ENCODE data around the gene MUS81. TPM values are rescaled to one million over a fixed set of nuclear protein-coding genes. Genes with fewer than 3 reads are reported as not detected.

The MUS81 gene
- total RNA-seq, 3 donors from 2014 or later (not counting 1 experiment from before 2014, with no cell fraction given), result 71.6 to 93.4 (median 73.6) TPM

DNA sequence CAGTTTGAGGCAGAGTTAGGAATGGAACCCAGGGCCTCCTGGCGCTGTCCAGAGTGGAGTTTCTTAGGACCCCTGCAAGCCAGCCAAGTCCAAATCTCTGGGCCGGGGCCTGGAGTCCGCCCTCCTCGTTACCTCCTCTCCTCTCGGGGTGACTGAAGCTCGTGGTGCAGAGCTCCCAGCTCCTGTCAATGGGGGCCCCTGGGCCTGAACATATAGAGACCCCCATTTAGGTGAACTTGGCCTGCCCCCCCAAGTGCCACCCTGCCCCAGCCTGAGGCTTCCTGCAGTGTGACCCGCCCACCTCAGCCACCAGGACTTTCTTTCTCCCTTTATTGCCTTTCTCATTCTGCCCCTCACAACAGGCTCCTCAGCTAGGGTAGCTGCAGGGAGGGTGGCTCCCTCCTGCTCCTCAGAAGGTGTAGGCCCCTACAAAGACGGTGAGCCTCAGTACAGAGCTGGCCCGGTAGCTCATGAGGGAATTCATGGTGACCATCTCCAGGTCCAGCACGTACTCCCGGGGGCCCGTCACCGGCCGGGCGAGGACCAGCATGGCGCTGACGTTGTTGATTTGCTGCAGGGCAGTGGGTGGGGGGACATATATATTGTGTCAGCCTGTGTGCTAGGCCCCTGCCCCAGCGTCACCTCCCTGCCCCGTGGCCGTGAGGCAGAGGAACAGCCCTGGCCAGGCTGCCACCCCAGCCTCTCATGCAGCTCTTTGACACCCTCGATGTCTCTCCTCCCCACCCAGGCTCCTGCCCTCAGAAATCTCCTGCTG is 6.5 kb downstream of the MUS81 start:
- TF ChIP-seq, protein P1, sequence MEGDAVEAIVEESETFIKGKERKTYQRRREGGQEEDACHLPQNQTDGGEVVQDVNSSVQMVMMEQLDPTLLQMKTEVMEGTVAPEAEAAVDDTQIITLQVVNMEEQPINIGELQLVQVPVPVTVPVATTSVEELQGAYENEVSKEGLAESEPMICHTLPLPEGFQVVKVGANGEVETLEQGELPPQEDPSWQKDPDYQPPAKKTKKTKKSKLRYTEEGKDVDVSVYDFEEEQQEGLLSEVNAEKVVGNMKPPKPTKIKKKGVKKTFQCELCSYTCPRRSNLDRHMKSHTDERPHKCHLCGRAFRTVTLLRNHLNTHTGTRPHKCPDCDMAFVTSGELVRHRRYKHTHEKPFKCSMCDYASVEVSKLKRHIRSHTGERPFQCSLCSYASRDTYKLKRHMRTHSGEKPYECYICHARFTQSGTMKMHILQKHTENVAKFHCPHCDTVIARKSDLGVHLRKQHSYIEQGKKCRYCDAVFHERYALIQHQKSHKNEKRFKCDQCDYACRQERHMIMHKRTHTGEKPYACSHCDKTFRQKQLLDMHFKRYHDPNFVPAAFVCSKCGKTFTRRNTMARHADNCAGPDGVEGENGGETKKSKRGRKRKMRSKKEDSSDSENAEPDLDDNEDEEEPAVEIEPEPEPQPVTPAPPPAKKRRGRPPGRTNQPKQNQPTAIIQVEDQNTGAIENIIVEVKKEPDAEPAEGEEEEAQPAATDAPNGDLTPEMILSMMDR (IDR thresholded peaks at IDR 0.05), result no peak
- Histone ChIP-seq H3K27ac (ENCODE audit: low read length) (no peak overlapping the region), H3K4me3 (ENCODE audit: low read length) (no peak overlapping the region), H3K27me3 (ENCODE audit: control insufficient read depth, insufficient read depth, low read length) (no peaks in the 10 kb centered on the region), H3K9me3 (ENCODE audit: control insufficient read depth, insufficient read depth, low read length) (no peaks in the 10 kb centered on the region), H3K36me3 (ENCODE audit: control insufficient read depth, insufficient read depth, low read length) (peaks cover 47% of the 10 kb centered on the region), H3K4me1 (ENCODE audit: control insufficient read depth, insufficient read depth, low read length) (peaks cover 21% of the 10 kb centered on the region)
- H3K9me3 Mint-ChIP-seq, result no peaks in the 10 kb centered on the region
- no peaks in the 10 kb centered on the region for H3K27me3 Mint-ChIP-seq (ENCODE audit: low read depth in 2 of 2)
- ATAC-seq (no peak), DNase-seq (no peak)
- no peak overlapping the region for H3K27ac Mint-ChIP-seq
- intact Hi-C loops (cut with micrococcal nuclease), result no loop called here
- 94% methylated on average over 21 of the region's 21 CpGs for WGBS (ENCODE audit: insufficient coverage)
- H3K4me1 Mint-ChIP-seq, result peaks cover 17 to 34% of the 10 kb centered on the region in 2 donors
- no peaks in the 10 kb centered on the region for H3K36me3 Mint-ChIP-seq
- H3K4me3 Mint-ChIP-seq, result no peak overlapping the region

DNA sequence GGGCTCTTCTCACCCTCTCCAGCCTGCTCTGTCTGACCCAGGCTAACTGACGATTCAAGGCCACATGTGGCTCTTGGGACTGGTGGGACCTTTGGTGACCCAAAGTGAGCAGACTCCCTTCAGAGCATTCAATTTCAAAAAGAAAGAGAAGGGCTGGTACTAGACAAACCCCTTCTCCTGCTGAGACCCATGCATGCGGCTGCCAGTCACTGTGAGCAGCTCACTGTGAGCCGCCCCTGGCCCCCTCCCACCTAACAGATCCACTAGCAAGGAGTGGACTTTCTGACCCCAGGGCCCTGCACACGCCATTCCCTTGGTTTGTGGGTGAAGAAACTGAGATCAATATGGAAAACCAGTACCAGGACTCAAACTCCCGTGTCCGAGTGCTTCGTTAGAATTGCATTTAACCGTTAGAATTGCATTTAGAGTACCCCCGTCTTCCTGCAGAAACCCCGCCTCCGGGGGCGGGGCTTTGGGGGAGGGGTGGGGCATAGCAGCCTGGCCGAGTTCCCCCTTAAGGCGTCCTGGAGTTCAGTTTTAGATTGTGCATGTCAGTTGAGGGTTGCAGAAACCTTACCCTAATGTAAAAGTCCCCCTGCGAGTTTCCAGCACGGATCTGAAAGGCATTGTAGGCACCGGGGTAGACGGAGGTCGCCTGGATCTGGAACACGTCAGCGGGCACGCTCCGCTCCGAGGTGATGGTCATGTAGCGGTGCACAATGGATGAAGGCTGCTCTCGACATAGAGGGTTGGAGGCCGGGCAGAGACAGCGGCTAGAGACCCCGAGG is 7.2 kb downstream of the MUS81 start:
- Mint-ChIP-seq H3K9me3 (no peaks in the 10 kb centered on the region), H3K36me3 (no peaks in the 10 kb centered on the region), H3K27me3 (ENCODE audit: low read depth in 2 of 2) (no peaks in the 10 kb centered on the region), H3K4me3 (no peak overlapping the region), H3K27ac (no peak overlapping the region), H3K4me1 (peaks cover 16 to 32% of the 10 kb centered on the region in 2 donors)
- peaks cover 42% of the 10 kb centered on the region for H3K36me3 ChIP-seq (ENCODE audit: control insufficient read depth, insufficient read depth, low read length)
- DNase-seq, result no peak
- ATAC-seq, result no peak
- peaks cover 20% of the 10 kb centered on the region for H3K4me1 ChIP-seq (ENCODE audit: control insufficient read depth, insufficient read depth, low read length)
- intact Hi-C loops (cut with micrococcal nuclease), result no loop called here
- H3K27me3 ChIP-seq (ENCODE audit: control insufficient read depth, insufficient read depth, low read length), result no peaks in the 10 kb centered on the region
- no peak overlapping the region for H3K4me3 ChIP-seq (ENCODE audit: low read length)
- 72% methylated on average over 27 of the region's 29 CpGs for WGBS (ENCODE audit: insufficient coverage)
- no peak overlapping the region for H3K27ac ChIP-seq (ENCODE audit: low read length)
- TF ChIP-seq, protein P1 (IDR thresholded peaks at IDR 0.05), result no peak
- H3K9me3 ChIP-seq (ENCODE audit: control insufficient read depth, insufficient read depth, low read length), result no peaks in the 10 kb centered on the region

DNA sequence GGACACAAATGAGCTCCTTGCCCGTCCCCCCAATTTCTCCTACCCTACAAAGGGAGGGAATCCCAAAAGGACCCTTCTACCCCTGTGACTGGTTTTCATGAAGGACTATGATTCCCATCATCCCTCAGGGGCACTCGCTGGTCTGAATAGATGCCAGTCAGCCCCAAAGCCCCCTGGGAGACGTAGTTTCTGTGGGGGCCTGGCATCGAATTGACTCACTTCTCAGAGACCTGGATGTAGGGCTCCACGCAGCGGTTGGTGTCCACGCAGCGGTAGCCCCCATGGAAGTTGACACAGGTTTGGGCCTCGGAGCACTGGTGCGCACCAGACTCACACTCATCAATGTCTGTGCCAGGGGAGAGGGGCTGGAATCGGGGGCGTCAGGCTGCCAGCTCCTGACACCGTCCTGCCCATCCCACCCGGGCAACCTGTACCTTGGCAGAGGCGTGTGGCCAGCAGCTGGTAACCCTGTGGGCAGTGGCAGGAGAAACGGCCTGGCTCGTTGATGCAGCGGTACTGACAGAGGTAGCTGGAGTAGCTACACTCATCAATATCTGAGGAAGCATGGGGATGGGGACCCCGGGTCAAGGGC is 7.9 kb downstream of the MUS81 start:
- H3K27me3 ChIP-seq (ENCODE audit: control insufficient read depth, insufficient read depth, low read length), result no peaks in the 10 kb centered on the region
- no peak overlapping the region for H3K27ac Mint-ChIP-seq
- no peak overlapping the region for H3K4me3 ChIP-seq (ENCODE audit: low read length)
- H3K36me3 Mint-ChIP-seq, result no peaks in the 10 kb centered on the region
- peaks cover 35% of the 10 kb centered on the region for H3K36me3 ChIP-seq (ENCODE audit: control insufficient read depth, insufficient read depth, low read length)
- peaks cover 25% of the 10 kb centered on the region for H3K4me1 ChIP-seq (ENCODE audit: control insufficient read depth, insufficient read depth, low read length)
- H3K27me3 Mint-ChIP-seq (ENCODE audit: low read depth in 2 of 2), result no peaks in the 10 kb centered on the region
- H3K9me3 Mint-ChIP-seq, result no peaks in the 10 kb centered on the region
- TF ChIP-seq, protein P1 (IDR thresholded peaks at IDR 0.05), result no peak
- no peak overlapping the region for H3K27ac ChIP-seq (ENCODE audit: low read length)
- WGBS (ENCODE audit: insufficient coverage), result 95% methylated on average over 18 of the region's 19 CpGs
- peaks cover 17 to 31% of the 10 kb centered on the region in 2 donors for H3K4me1 Mint-ChIP-seq
- no peaks in the 10 kb centered on the region for H3K9me3 ChIP-seq (ENCODE audit: control insufficient read depth, insufficient read depth, low read length)
- intact Hi-C loops (cut with micrococcal nuclease), result no loop called here
- ATAC-seq (peak in 2 of 3 donors; percentile 63 to 73), DNase-seq (peak in 1 of 2 donors; percentile 60)
- no peak overlapping the region for H3K4me3 Mint-ChIP-seq
